Mesenchymal stem cell (in vitro differentiated cells and primary cell): ENCODE measurements around the gene MYO1E.
A peak's percentile ranks its signal among the peaks of the same experiment; 100 is the strongest.

Experiments
- DNase-seq: peaks from one replicate; pipeline ENCODE4 v3.0.0-alpha.2; 2013
- H2AFZ ChIP-seq: one replicate; pipeline ENCODE4 v1.6.1; 2013; ENCODE audit warnings: low read depth, mild to moderate bottlenecking, control low read depth, inconsistent platforms, low read length, moderate library complexity
- H2AK5ac ChIP-seq: 2 replicates; pipeline ENCODE4 v1.6.1; 2013; ENCODE audit warnings: low read length, moderate library complexity, mild to moderate bottlenecking, inconsistent platforms; ENCODE audit not compliant: severe bottlenecking
- H2BK120ac ChIP-seq: one replicate; pipeline ENCODE4 v1.6.1; 2013; ENCODE audit warnings: low read depth, mild to moderate bottlenecking, inconsistent platforms, low read length, moderate library complexity
- H2BK12ac ChIP-seq, 2 experiments: one replicate each; pipeline ENCODE4 v1.6.1; 2013; ENCODE audit warnings: inconsistent platforms in 2 of 2, low read length in 2 of 2, mild to moderate bottlenecking in 2 of 2, moderate library complexity in 2 of 2, control low read depth in 1 of 2
- H2BK15ac ChIP-seq: one replicate; pipeline ENCODE4 v1.6.1; 2013; ENCODE audit warnings: mild to moderate bottlenecking, low read depth, inconsistent platforms; ENCODE audit not compliant: poor library complexity, severe bottlenecking
- H2BK5ac ChIP-seq: 2 replicates; pipeline ENCODE4 v1.6.1; 2013; ENCODE audit warnings: low read depth, mild to moderate bottlenecking, low read length, control low read depth, inconsistent platforms; ENCODE audit not compliant: poor library complexity, severe bottlenecking
- H3K14ac ChIP-seq, 2 experiments: one replicate each; pipeline ENCODE4 v1.6.1; 2013; ENCODE audit warnings: inconsistent platforms in 2 of 2, low read length in 2 of 2, control low read depth in 1 of 2, mild to moderate bottlenecking in 1 of 2, moderate library complexity in 1 of 2
- H3K18ac ChIP-seq, 2 experiments: one replicate each; pipeline ENCODE4 v1.6.1; 2013; ENCODE audit warnings: inconsistent platforms in 2 of 2, low read length in 2 of 2, control low read depth in 1 of 2, low read depth in 1 of 2, mild to moderate bottlenecking in 1 of 2
- H3K23ac ChIP-seq, 2 experiments: one replicate each; pipeline ENCODE4 v1.6.1; 2013; ENCODE audit warnings: inconsistent platforms in 2 of 2, low read length in 2 of 2, mild to moderate bottlenecking in 2 of 2, moderate library complexity in 2 of 2, control low read depth in 1 of 2
- H3K27ac ChIP-seq: 2 replicates; pipeline ENCODE4 v1.5.1; 2013; ENCODE audit warnings: mild to moderate bottlenecking, moderate library complexity, low read length, control low read depth, inconsistent platforms; ENCODE audit not compliant: poor library complexity, severe bottlenecking
- H3K27me3 ChIP-seq, 2 experiments: 2 replicates each; pipeline versions ENCODE4 v1.6.1 to v1.7.0; 2013; ENCODE audit warnings: low read length in 2 of 2, mild to moderate bottlenecking in 2 of 2, moderate library complexity in 2 of 2, control low read depth in 1 of 2, inconsistent platforms in 1 of 2; ENCODE audit not compliant: control insufficient read depth in 1 of 2, insufficient read depth in 1 of 2
- H3K36me3 ChIP-seq, 2 experiments: 2 replicates each; pipeline versions ENCODE4 v1.6.1 to v1.7.0; 2013; ENCODE audit warnings: low read length in 2 of 2, control low read depth in 1 of 2, inconsistent platforms in 1 of 2, low read depth in 1 of 2, mild to moderate bottlenecking in 1 of 2; ENCODE audit not compliant: insufficient read depth in 2 of 2, control insufficient read depth in 1 of 2
- H3K4ac ChIP-seq, 2 experiments: one replicate each; pipeline ENCODE4 v1.6.1; 2013; ENCODE audit warnings: inconsistent platforms in 2 of 2, low read length in 2 of 2, mild to moderate bottlenecking in 2 of 2, moderate library complexity in 2 of 2, control low read depth in 1 of 2, low read depth in 1 of 2
- H3K4me1 ChIP-seq: 2 replicates; pipeline ENCODE4 v1.6.1; 2013; ENCODE audit warnings: low read depth, low read length, control low read depth; ENCODE audit not compliant: control insufficient read depth, insufficient read depth
- H3K4me2 ChIP-seq: 2 replicates; pipeline ENCODE4 v1.6.1; 2013; ENCODE audit warnings: low read length, mild to moderate bottlenecking, inconsistent platforms; ENCODE audit not compliant: poor library complexity, severe bottlenecking
- H3K4me3 ChIP-seq, 2 experiments: 2 replicates each; pipeline versions ENCODE4 v1.5.1 to v1.7.0; 2013; ENCODE audit warnings: low read length in 2 of 2, mild to moderate bottlenecking in 2 of 2, control low read depth in 1 of 2, low read depth in 1 of 2; ENCODE audit not compliant: insufficient read depth in 1 of 2
- H3K79me1 ChIP-seq: replicated peaks from 2 replicates; pipeline ENCODE4 v1.6.1; 2013; ENCODE audit warnings: mild to moderate bottlenecking, control low read depth, low read length, inconsistent platforms; ENCODE audit not compliant: poor library complexity, severe bottlenecking
- H3K9ac ChIP-seq: 2 replicates; pipeline ENCODE4 v1.7.0; 2013; ENCODE audit warnings: mild to moderate bottlenecking, low read length, moderate library complexity
- H3K9me3 ChIP-seq: 2 replicates; pipeline ENCODE4 v1.7.0; 2013; ENCODE audit warnings: mild to moderate bottlenecking, low read length; ENCODE audit not compliant: control insufficient read depth
- H4K8ac ChIP-seq: one replicate; pipeline ENCODE4 v1.6.1; 2013; ENCODE audit warnings: inconsistent platforms, mild to moderate bottlenecking, low read length, moderate library complexity
- H4K91ac ChIP-seq: one replicate; pipeline ENCODE4 v1.6.1; 2013; ENCODE audit warnings: mild to moderate bottlenecking, low read length, inconsistent platforms
- WGBS: methylation state at CpG from one replicate; pipeline ENCODE4 v1.1.7; 2013; ENCODE audit warnings: mixed read lengths; 5-methylcytosine and 5-hydroxymethylcytosine counted together

Gene MYO1E

GRCh38 chr15:59352683-59353082 is 20.0 kb downstream of the MYO1E start:
- no peaks in the 10 kb centered on the region for H3K27me3 ChIP-seq
- peaks cover 0 to 22% of the 10 kb centered on the region in 2 experiments for H3K36me3 ChIP-seq
- H2AK5ac ChIP-seq = no peak overlapping the region
- no peak overlapping the region for H3K23ac ChIP-seq
- no peak overlapping the region for H3K4me2 ChIP-seq
- peaks cover 3% of the 10 kb centered on the region for H3K4me1 ChIP-seq
- WGBS = 48% methylated on average over 7 of the region's 7 CpGs
- no peak overlapping the region for H3K4ac ChIP-seq
- no peak overlapping the region for H2BK5ac ChIP-seq
- no peak overlapping the region for H3K4me3 ChIP-seq
- no peak for DNase-seq
- H3K9me3 ChIP-seq = no peaks in the 10 kb centered on the region
- H3K9ac ChIP-seq = no peak overlapping the region
- no peak overlapping the region for H2BK15ac ChIP-seq
- H3K27ac ChIP-seq = no peak overlapping the region
- no peak overlapping the region for H3K18ac ChIP-seq
- no peak overlapping the region for H2BK120ac ChIP-seq
- no peak overlapping the region for H4K91ac ChIP-seq
- no peak overlapping the region for H2BK12ac ChIP-seq
- H3K79me1 ChIP-seq = peaks cover 11% of the 10 kb centered on the region
- H3K14ac ChIP-seq = no peak overlapping the region
- no peak overlapping the region for H2AFZ ChIP-seq
- H4K8ac ChIP-seq = no peak overlapping the region

- Histone ChIP-seq H3K4me1 (peaks cover 3% of the 10 kb centered on the region), H3K14ac (no peak overlapping the region), H3K4me3 (no peak overlapping the region), H3K4me2 (no peak overlapping the region), H3K23ac (no peak overlapping the region), H3K18ac (peak overlapping the region in 1 of 2 experiments; percentile 5), H3K27ac (no peak overlapping the region), H2BK5ac (no peak overlapping the region), H2BK120ac (no peak overlapping the region), H3K4ac (no peak overlapping the region), H2AK5ac (no peak overlapping the region), H3K27me3 (no peaks in the 10 kb centered on the region), H3K36me3 (peaks cover 0 to 20% of the 10 kb centered on the region in 2 experiments), H2BK15ac (no peak overlapping the region), H4K8ac (no peak overlapping the region), H3K79me1 (peaks cover 12% of the 10 kb centered on the region), H4K91ac (no peak overlapping the region), H3K9me3 (no peaks in the 10 kb centered on the region), H3K9ac (no peak overlapping the region), H2BK12ac (no peak overlapping the region), H2AFZ (no peak overlapping the region)
- DNase-seq = no peak
- 93% methylated on average over 9 of the region's 9 CpGs for WGBS
These were observed 20.5 kb downstream of the MYO1E start for GRCh38 chr15:59352189-59352588.

GRCh38 chr15:59350421-59350732 is 22.3 kb downstream of the MYO1E start:
- Histone ChIP-seq H2AFZ (no peak overlapping the region), H3K27me3 (no peaks in the 10 kb centered on the region), H4K91ac (no peak overlapping the region), H3K9me3 (no peaks in the 10 kb centered on the region), H3K79me1 (peaks cover 12% of the 10 kb centered on the region), H2BK5ac (no peak overlapping the region), H3K4ac (no peak overlapping the region), H2BK120ac (no peak overlapping the region), H2BK15ac (no peak overlapping the region), H3K27ac (peak overlapping the region; percentile 82), H4K8ac (no peak overlapping the region), H3K23ac (no peak overlapping the region), H3K9ac (peak overlapping the region; percentile 68), H3K4me3 (no peak overlapping the region), H2BK12ac (no peak overlapping the region), H3K4me2 (no peak overlapping the region), H3K36me3 (peaks cover 3 to 21% of the 10 kb centered on the region in 2 experiments), H3K14ac (no peak overlapping the region), H2AK5ac (no peak overlapping the region), H3K4me1 (peaks cover 5% of the 10 kb centered on the region), H3K18ac (no peak overlapping the region)
- WGBS = 22% methylated on average over 1 of the region's 1 CpG
- no peak for DNase-seq

GRCh38 chr15:59349680-59350420 is 22.8 kb downstream of the MYO1E start:
- Histone ChIP-seq H4K8ac (no peak overlapping the region), H3K9me3 (no peaks in the 10 kb centered on the region), H2BK15ac (no peak overlapping the region), H3K4me2 (no peak overlapping the region), H2AK5ac (no peak overlapping the region), H3K79me1 (peaks cover 12% of the 10 kb centered on the region), H3K27me3 (no peaks in the 10 kb centered on the region), H2BK5ac (no peak overlapping the region), H3K23ac (no peak overlapping the region), H2AFZ (no peak overlapping the region), H3K9ac (peak overlapping the region; percentile 68), H3K4ac (no peak overlapping the region), H3K4me3 (peak overlapping the region in 1 of 2 experiments; percentile 50), H3K18ac (no peak overlapping the region), H4K91ac (no peak overlapping the region), H3K36me3 (peaks cover 3 to 24% of the 10 kb centered on the region in 2 experiments), H2BK120ac (no peak overlapping the region), H3K14ac (no peak overlapping the region), H3K4me1 (peaks cover 5% of the 10 kb centered on the region), H2BK12ac (no peak overlapping the region), H3K27ac (peak overlapping the region; percentile 82)
- peak; percentile 96 for DNase-seq
- WGBS = 91% methylated on average over 2 of the region's 4 CpGs
